ENCODE measurements around the gene IKZF5. TPM values are rescaled to one million over a fixed set of nuclear protein-coding genes. Genes with fewer than 3 reads are reported as not detected.

The IKZF5 gene
- total RNA-seq, 2 experiments from 2014 or later, result 81.8 to 87.1 TPM

GRCh38 chr10:123044391-123044790 is 35.8 kb upstream of the IKZF5 start:
- CTCF ChIA-PET, result no interaction called here
- no peaks in the 10 kb centered on the region for H3K9me3 Mint-ChIP-seq
- no peaks in the 10 kb centered on the region for H3K27me3 Mint-ChIP-seq
- H3K4me3 Mint-ChIP-seq, result no peak overlapping the region
- Histone ChIP-seq H3K36me3 (ENCODE audit: insufficient read depth, low read length) (peaks cover 29% of the 10 kb centered on the region), H3K27ac (ENCODE audit: low read depth in 1 of 2, low read length in 2 of 2) (no peak overlapping the region), H3K4me1 (ENCODE audit: insufficient read depth, low read length) (no peaks in the 10 kb centered on the region), H3K27me3 (ENCODE audit: control insufficient read depth in 1 of 2, insufficient read depth in 2 of 2, low read length in 2 of 2) (no peaks in the 10 kb centered on the region), H3K4me3 (ENCODE audit: low read length) (no peak overlapping the region), H3K9me3 (ENCODE audit: control insufficient read depth in 1 of 2, insufficient read depth in 1 of 2, low read length in 2 of 2) (no peaks in the 10 kb centered on the region)
- peaks cover 2% of the 10 kb centered on the region for H3K4me1 Mint-ChIP-seq (ENCODE audit: low read depth)
- TF ChIP-seq CTCF (IDR thresholded peaks at IDR 0.05), result no peak
- intact Hi-C loops (cut with DNase I, micrococcal nuclease), result loop anchor here in 1 of 2 experiments (5.0 kb wide), 1 partner anchor 88 kb away; no protein-coding TSS in a partner anchor
- H3K27ac Mint-ChIP-seq, result no peak overlapping the region
- DNase-seq (no peak), ATAC-seq (ENCODE audit: poor library complexity) (no peak)
- POLR2A ChIA-PET, result no interaction called here
- peaks cover 68% of the 10 kb centered on the region for H3K36me3 Mint-ChIP-seq (ENCODE audit: low read depth)

GRCh38 chr10:123043409-123043925 is 34.9 kb upstream of the IKZF5 start:
- H3K4me3 Mint-ChIP-seq, result no peak overlapping the region
- H3K4me1 Mint-ChIP-seq (ENCODE audit: low read depth), result peaks cover 8% of the 10 kb centered on the region
- Histone ChIP-seq H3K27ac (ENCODE audit: low read depth in 1 of 2, low read length in 2 of 2) (no peak overlapping the region), H3K9me3 (ENCODE audit: control insufficient read depth in 1 of 2, insufficient read depth in 1 of 2, low read length in 2 of 2) (no peaks in the 10 kb centered on the region), H3K36me3 (ENCODE audit: insufficient read depth, low read length) (peaks cover 24% of the 10 kb centered on the region), H3K27me3 (ENCODE audit: control insufficient read depth in 1 of 2, insufficient read depth in 2 of 2, low read length in 2 of 2) (no peaks in the 10 kb centered on the region), H3K4me1 (ENCODE audit: insufficient read depth, low read length) (peaks cover 2% of the 10 kb centered on the region), H3K4me3 (ENCODE audit: low read length) (no peak overlapping the region)
- no peaks in the 10 kb centered on the region for H3K9me3 Mint-ChIP-seq
- H3K27me3 Mint-ChIP-seq, result no peaks in the 10 kb centered on the region
- H3K36me3 Mint-ChIP-seq (ENCODE audit: low read depth), result peaks cover 67% of the 10 kb centered on the region
- CTCF ChIA-PET, result interaction anchor here (1.0 to 1.1 kb wide), 2 partner anchors 90 to 337 kb away, joined by 3 read pairs; no protein-coding TSS in a partner anchor
- H3K27ac Mint-ChIP-seq, result no peak overlapping the region
- DNase-seq, result peak; percentile 12 to 72 (median 30)
- POLR2A ChIA-PET, result interaction anchor here (1.7 kb wide), 1 partner anchor 10 kb away, joined by 4 read pairs; no protein-coding TSS in a partner anchor
- ATAC-seq (ENCODE audit: poor library complexity), result peak; percentile 69
- intact Hi-C loops (cut with DNase I, micrococcal nuclease), result loop anchor here (1.0 to 5.0 kb wide), 5 partner anchors 89 to 516 kb away; no protein-coding TSS in a partner anchor
- TF ChIP-seq CTCF (IDR thresholded peaks at IDR 0.05), result peak; percentile 69

- peaks cover 2% of the 10 kb centered on the region for H3K4me1 ChIP-seq (ENCODE audit: insufficient read depth, low read length)
- Mint-ChIP-seq H3K36me3 (ENCODE audit: low read depth) (peaks cover 66% of the 10 kb centered on the region), H3K27ac (no peak overlapping the region), H3K9me3 (no peaks in the 10 kb centered on the region), H3K27me3 (no peaks in the 10 kb centered on the region), H3K4me3 (no peak overlapping the region), H3K4me1 (ENCODE audit: low read depth) (peaks cover 8% of the 10 kb centered on the region)
- no peaks in the 10 kb centered on the region for H3K9me3 ChIP-seq (ENCODE audit: control insufficient read depth in 1 of 2, insufficient read depth in 1 of 2, low read length in 2 of 2)
- ChIA-PET POLR2A (interaction anchor here (1.7 kb wide), 1 partner anchor 9 kb away, joined by 4 read pairs; no protein-coding TSS in a partner anchor), CTCF (interaction anchor here (0.7 to 1.1 kb wide), 3 partner anchors 90 to 1009 kb away, joined by 3 to 4 read pairs (median 3); no protein-coding TSS in a partner anchor)
- no peak overlapping the region for H3K27ac ChIP-seq (ENCODE audit: low read depth in 1 of 2, low read length in 2 of 2)
- H3K36me3 ChIP-seq (ENCODE audit: insufficient read depth, low read length), result peaks cover 20% of the 10 kb centered on the region
- no peaks in the 10 kb centered on the region for H3K27me3 ChIP-seq (ENCODE audit: control insufficient read depth in 1 of 2, insufficient read depth in 2 of 2, low read length in 2 of 2)
- no peak for DNase-seq
- TF ChIP-seq CTCF (IDR thresholded peaks at IDR 0.05), result no peak
- no peak overlapping the region for H3K4me3 ChIP-seq (ENCODE audit: low read length)
- ATAC-seq (ENCODE audit: poor library complexity), result no peak
- intact Hi-C loops (cut with DNase I, micrococcal nuclease), result loop anchor here (1.0 to 5.0 kb wide), 5 partner anchors 89 to 516 kb away; no protein-coding TSS in a partner anchor
These were observed 34.3 kb upstream of the IKZF5 start for GRCh38 chr10:123042708-123043408.
